CD14-positive monocyte (primary cell): ENCODE measurements around the gene PRAME. TPM values are rescaled to one million over a fixed set of nuclear protein-coding genes. Genes with fewer than 3 reads are reported as not detected.

Experiments
- DNase-seq, 3 donors: peaks; one replicate each; pipeline ENCODE4 v3.0.0-alpha.2; 2011 to 2022
- H2AFZ ChIP-seq: 2 replicates; pipeline ENCODE4 v1.6.0; 2012; ENCODE audit warnings: mild to moderate bottlenecking, low read depth, low read length, inconsistent platforms; ENCODE audit not compliant: insufficient read depth, poor library complexity, severe bottlenecking
- H3K27ac ChIP-seq, 2 donors: 1 replicate in 1 of 2; 2 replicates in 1 of 2; pipeline ENCODE4 v1.5.1; 2012 to 2013; ENCODE audit warnings: low read length in 2 of 2, control low read depth in 1 of 2, inconsistent platforms in 1 of 2, low read depth in 1 of 2, mild to moderate bottlenecking in 1 of 2
- H3K27me3 ChIP-seq, 2 donors: one replicate each; pipeline versions ENCODE4 v1.6.0 to v1.6.1; 2011 to 2013; ENCODE audit warnings: low read length in 2 of 2; ENCODE audit not compliant: control insufficient read depth in 2 of 2, insufficient read depth in 2 of 2
- H3K36me3 ChIP-seq, 2 donors: replicated peaks in 1 of 2; 1 replicate in 1 of 2; 2 replicates in 1 of 2; pipeline versions ENCODE4 v1.5.1 to v1.6.1; 2012 to 2013; ENCODE audit warnings: low read length in 2 of 2, control low read depth in 1 of 2, inconsistent platforms in 1 of 2, mild to moderate bottlenecking in 1 of 2; ENCODE audit not compliant: insufficient read depth in 2 of 2, control insufficient read depth in 1 of 2
- H3K4me1 ChIP-seq, 2 donors: 1 replicate in 1 of 2; 2 replicates in 1 of 2; pipeline versions ENCODE4 v1.5.1 to v1.6.1; 2012 to 2013; ENCODE audit warnings: low read length in 2 of 2, control low read depth in 1 of 2, inconsistent platforms in 1 of 2, mild to moderate bottlenecking in 1 of 2, moderate library complexity in 1 of 2; ENCODE audit not compliant: insufficient read depth in 2 of 2, control insufficient read depth in 1 of 2
- H3K4me2 ChIP-seq: replicated peaks from 2 replicates; pipeline ENCODE3; 2012; ENCODE audit warnings: low read length, moderate library complexity, mild to moderate bottlenecking; ENCODE audit not compliant: poor library complexity, severe bottlenecking; ENCODE audit errors: extremely low read depth
- H3K4me3 ChIP-seq, 3 experiments: fragments of 200-600 bp in 1 of 3; sonication (generic) in 1 of 3; replicated peaks in 1 of 3; 1 replicate in 2 of 3; 2 replicates in 1 of 3; pipeline ENCODE4 v1.5.1; 2011 to 2013; ENCODE audit warnings: low read length in 3 of 3, mild to moderate bottlenecking in 3 of 3, control low read depth in 2 of 3, low read depth in 2 of 3, inconsistent platforms in 1 of 3, moderate library complexity in 1 of 3
- H3K79me2 ChIP-seq: 2 replicates; pipeline ENCODE4 v1.6.0; 2012; ENCODE audit warnings: mild to moderate bottlenecking, control low read depth, inconsistent platforms, low read length, moderate library complexity; ENCODE audit not compliant: insufficient read depth
- H3K9ac ChIP-seq: 2 replicates; pipeline ENCODE4 v1.6.0; 2017; ENCODE audit warnings: low read length, mild to moderate bottlenecking; ENCODE audit not compliant: insufficient read depth, poor library complexity, severe bottlenecking
- H3K9me3 ChIP-seq, 2 donors: replicated peaks in 1 of 2; 1 replicate in 1 of 2; 2 replicates in 1 of 2; pipeline versions ENCODE4 v1.5.1 to v1.6.1; 2012 to 2013; ENCODE audit warnings: low read length in 2 of 2, control low read depth in 1 of 2; ENCODE audit not compliant: control insufficient read depth in 1 of 2, insufficient read depth in 1 of 2
- H4K20me1 ChIP-seq: 2 replicates; pipeline ENCODE4 v1.6.0; 2012; ENCODE audit warnings: mild to moderate bottlenecking, low read length, control low read depth, moderate library complexity; ENCODE audit not compliant: insufficient read depth
- H3K27ac Mint-ChIP-seq, 7 donors: one replicate each; pipeline ENCODE4 v1.8.0; 2020; ENCODE audit warnings: mild to moderate bottlenecking in 7 of 7, mixed read lengths in 7 of 7, moderate library complexity in 6 of 7, inconsistent platforms in 2 of 7
- H3K27me3 Mint-ChIP-seq, 3 donors: one replicate each; pipeline ENCODE4 v1.8.0; 2021 to 2022; ENCODE audit warnings: low read depth in 3 of 3, mild to moderate bottlenecking in 3 of 3, mixed read lengths in 3 of 3, moderate library complexity in 3 of 3, inconsistent platforms in 1 of 3
- H3K36me3 Mint-ChIP-seq, 2 donors: one replicate each; pipeline ENCODE4 v1.8.0; 2020; ENCODE audit warnings: mixed read lengths in 2 of 2, inconsistent platforms in 1 of 2, mild to moderate bottlenecking in 1 of 2
- H3K4me1 Mint-ChIP-seq: one replicate; pipeline ENCODE4 v1.8.0; 2020; ENCODE audit warnings: mild to moderate bottlenecking, mixed read lengths
- H3K4me3 Mint-ChIP-seq, 2 donors: one replicate each; pipeline ENCODE4 v1.8.0; 2020; ENCODE audit warnings: mild to moderate bottlenecking in 2 of 2, mixed read lengths in 2 of 2, moderate library complexity in 1 of 2
- H3K9me3 Mint-ChIP-seq, 7 donors: one replicate each; pipeline ENCODE4 v1.8.0; 2020 to 2022; ENCODE audit warnings: mixed read lengths in 7 of 7, mild to moderate bottlenecking in 6 of 7, moderate library complexity in 6 of 7, inconsistent platforms in 2 of 7
- WGBS: methylation state at CpG from one replicate; pipeline ENCODE4 v1.1.5; 2013; ENCODE audit warnings: missing lambda C conversion rate; ENCODE audit not compliant: insufficient coverage; 5-methylcytosine and 5-hydroxymethylcytosine counted together
- intact Hi-C, 2 donors: fragments of 100-400 bp; cut with micrococcal nuclease; formaldehyde crosslinking; loops; one replicate each; pipeline versions ENCODE4 v1.15.0 to v1.15.1; 2023
- polyA plus RNA-seq, 3 donors: library from polyadenylated mRNA; depleted of rRNA in 1 of 3; unstranded in 2 of 3; stranded (reverse) in 1 of 3; fragments of 300-500 nt in 2 of 3; fragments of >200 nt in 1 of 3; fragmentation: Illumina TruSeq in 2 of 3; gene quantifications; 1 replicate in 2 of 3; 2 replicates in 1 of 3; pipeline ENCODE4 v1.2.3, GENCODE V29; 2012 to 2021
- TF ChIP-seq, protein P1 (sequence below): fragments of 200-600 bp; IDR thresholded peaks from one replicate; pipeline ENCODE4 v1.8.0; 2022; ENCODE audit warnings: antibody characterized with exemption, mild to moderate bottlenecking

Gene PRAME
- polyA plus RNA-seq, 3 donors, result not detected

DNA sequence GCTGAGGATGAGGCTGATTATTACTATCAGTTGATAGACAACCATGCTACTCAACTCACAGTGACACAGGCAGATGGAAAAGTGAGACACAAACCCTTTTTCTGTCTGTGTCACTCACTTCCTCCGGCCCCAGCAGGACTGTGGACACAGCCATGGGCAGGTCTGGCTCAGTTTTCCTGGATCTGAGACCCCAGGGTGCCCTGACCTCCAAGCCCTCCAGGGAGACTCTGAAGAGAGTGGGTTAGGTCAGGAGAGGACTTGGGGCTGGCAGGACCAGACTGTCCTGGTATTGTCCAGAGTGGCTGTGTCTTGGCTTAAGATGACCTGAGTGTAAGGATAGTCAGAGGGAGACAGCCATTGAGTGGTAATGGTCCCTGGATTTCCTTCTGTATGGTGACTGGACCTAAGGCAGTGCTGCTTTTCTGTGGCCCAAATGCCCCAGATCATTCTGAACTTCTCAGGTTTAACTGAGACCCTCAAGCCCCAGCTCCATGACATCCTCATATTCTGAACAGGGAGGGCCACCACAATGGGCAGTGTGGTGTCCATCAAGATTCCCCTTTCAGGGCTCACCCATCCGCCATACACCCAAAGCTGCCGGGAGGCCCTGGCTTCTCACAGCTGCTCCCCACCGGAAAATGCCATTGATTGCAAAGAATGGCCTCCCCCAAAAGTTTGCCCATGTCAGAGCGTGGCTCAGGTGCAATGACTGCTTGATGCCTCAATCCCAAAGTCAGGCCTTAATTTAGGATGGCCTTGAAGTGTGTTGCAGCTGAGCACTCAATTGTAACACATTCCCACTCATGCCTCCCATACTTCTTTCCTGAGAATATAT, 36.2 kb upstream of the PRAME start:
- Histone ChIP-seq H3K9me3 (no peaks in the 10 kb centered on the region), H3K4me3 (no peak overlapping the region), H3K79me2 (no peaks in the 10 kb centered on the region), H3K4me1 (no peaks in the 10 kb centered on the region), H3K36me3 (no peaks in the 10 kb centered on the region), H3K4me2 (no peak overlapping the region), H3K27ac (no peak overlapping the region), H2AFZ (no peak overlapping the region), H3K9ac (no peak overlapping the region), H3K27me3 (no peaks in the 10 kb centered on the region), H4K20me1 (no peaks in the 10 kb centered on the region)
- no peak for DNase-seq
- H3K27ac Mint-ChIP-seq, result no peak overlapping the region
- WGBS, result 75% methylated on average over 5 of the region's 5 CpGs
- TF ChIP-seq, protein P1, sequence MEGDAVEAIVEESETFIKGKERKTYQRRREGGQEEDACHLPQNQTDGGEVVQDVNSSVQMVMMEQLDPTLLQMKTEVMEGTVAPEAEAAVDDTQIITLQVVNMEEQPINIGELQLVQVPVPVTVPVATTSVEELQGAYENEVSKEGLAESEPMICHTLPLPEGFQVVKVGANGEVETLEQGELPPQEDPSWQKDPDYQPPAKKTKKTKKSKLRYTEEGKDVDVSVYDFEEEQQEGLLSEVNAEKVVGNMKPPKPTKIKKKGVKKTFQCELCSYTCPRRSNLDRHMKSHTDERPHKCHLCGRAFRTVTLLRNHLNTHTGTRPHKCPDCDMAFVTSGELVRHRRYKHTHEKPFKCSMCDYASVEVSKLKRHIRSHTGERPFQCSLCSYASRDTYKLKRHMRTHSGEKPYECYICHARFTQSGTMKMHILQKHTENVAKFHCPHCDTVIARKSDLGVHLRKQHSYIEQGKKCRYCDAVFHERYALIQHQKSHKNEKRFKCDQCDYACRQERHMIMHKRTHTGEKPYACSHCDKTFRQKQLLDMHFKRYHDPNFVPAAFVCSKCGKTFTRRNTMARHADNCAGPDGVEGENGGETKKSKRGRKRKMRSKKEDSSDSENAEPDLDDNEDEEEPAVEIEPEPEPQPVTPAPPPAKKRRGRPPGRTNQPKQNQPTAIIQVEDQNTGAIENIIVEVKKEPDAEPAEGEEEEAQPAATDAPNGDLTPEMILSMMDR, result no peak
- intact Hi-C loops, result no loop called here
- H3K9me3 Mint-ChIP-seq, result no peaks in the 10 kb centered on the region
- H3K4me3 Mint-ChIP-seq, result no peak overlapping the region
- no peaks in the 10 kb centered on the region for H3K36me3 Mint-ChIP-seq
- peaks cover 2% of the 10 kb centered on the region for H3K4me1 Mint-ChIP-seq
- peaks cover 0 to 6% (median 5%) of the 10 kb centered on the region in 3 donors for H3K27me3 Mint-ChIP-seq

DNA sequence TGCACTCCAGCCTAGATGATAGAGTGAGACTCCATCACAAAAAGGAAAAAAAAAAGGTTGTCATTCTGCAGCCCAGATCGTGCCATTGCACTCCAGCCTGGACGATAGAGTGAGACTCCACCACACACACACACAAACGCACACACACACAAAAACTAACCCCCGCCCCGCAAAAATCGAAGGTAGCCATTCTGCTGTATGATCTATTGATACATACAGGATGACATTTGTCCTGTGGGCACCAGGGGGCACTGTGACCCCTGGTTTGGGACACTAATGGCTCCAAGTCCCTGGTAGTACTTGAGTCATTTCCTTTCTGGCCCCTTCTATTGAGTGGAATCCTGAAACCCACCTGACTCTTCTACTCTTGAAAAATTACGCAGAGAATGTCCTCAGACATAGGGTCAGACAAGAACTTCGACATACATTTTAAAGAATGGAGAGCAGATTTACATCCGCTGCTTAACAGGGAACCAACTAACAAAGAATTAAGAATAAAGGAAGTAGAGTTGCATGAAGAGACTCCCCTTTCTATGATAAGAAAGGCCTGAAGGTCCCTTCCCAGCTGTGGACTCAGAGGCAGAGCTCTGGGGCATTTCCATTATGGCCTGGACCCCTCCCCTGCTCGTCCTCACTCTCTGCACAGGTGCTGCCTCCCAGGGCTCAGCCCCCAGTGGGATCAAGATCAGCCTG, 35.0 kb upstream of the PRAME start:
- Mint-ChIP-seq H3K4me3 (no peak overlapping the region), H3K9me3 (no peaks in the 10 kb centered on the region), H3K4me1 (peaks cover 2% of the 10 kb centered on the region), H3K27ac (no peak overlapping the region), H3K27me3 (peaks cover 0 to 8% (median 6%) of the 10 kb centered on the region in 3 donors), H3K36me3 (no peaks in the 10 kb centered on the region)
- H2AFZ ChIP-seq, result no peak overlapping the region
- no peak overlapping the region for H3K4me3 ChIP-seq
- no peaks in the 10 kb centered on the region for H3K9me3 ChIP-seq
- H4K20me1 ChIP-seq, result no peaks in the 10 kb centered on the region
- no peaks in the 10 kb centered on the region for H3K4me1 ChIP-seq
- TF ChIP-seq, protein P1, result peak; percentile 80
- WGBS, result 53% methylated on average over 4 of the region's 10 CpGs
- no peak overlapping the region for H3K9ac ChIP-seq
- DNase-seq, result peak; percentile 29 to 51 (median 32)
- no peak overlapping the region for H3K27ac ChIP-seq
- no peaks in the 10 kb centered on the region for H3K27me3 ChIP-seq
- no peak overlapping the region for H3K4me2 ChIP-seq
- no peaks in the 10 kb centered on the region for H3K36me3 ChIP-seq
- intact Hi-C loops, result no loop called here
- H3K79me2 ChIP-seq, result no peaks in the 10 kb centered on the region
